Left ventricle myocardium inferior (tissue), 1 donor: Measurements from ENCODE around the gene MAPK8. TPM values are rescaled to one million over a fixed set of nuclear protein-coding genes. Genes with fewer than 3 reads are reported as not detected.

Experiments
- DNase-seq: peaks from one replicate; pipeline ENCODE4 v3.0.0-alpha.2; 2020
- H3K27ac ChIP-seq: fragments of 200-600 bp; replicated peaks from 2 replicates; pipeline ENCODE4 v1.8.0; 2021
- H3K27me3 ChIP-seq: fragments of 200-600 bp; 2 replicates; pipeline ENCODE4 v1.8.0; 2021; ENCODE audit warnings: low read depth
- H3K36me3 ChIP-seq: fragments of 200-600 bp; 2 replicates; pipeline ENCODE4 v1.8.0; 2021
- H3K4me1 ChIP-seq: fragments of 200-600 bp; 2 replicates; pipeline ENCODE4 v1.8.0; 2021
- H3K4me3 ChIP-seq: fragments of 200-600 bp; 2 replicates; pipeline ENCODE4 v1.8.0; 2021; ENCODE audit warnings: mild to moderate bottlenecking, moderate library complexity
- H3K9me3 ChIP-seq: fragments of 200-600 bp; replicated peaks from 2 replicates; pipeline ENCODE4 v1.8.0; 2021
- CTCF ChIP-seq: fragments of 200-600 bp; IDR thresholded peaks from 2 replicates; pipeline ENCODE4 v1.8.0; 2021; ENCODE audit warnings: antibody characterized with exemption, mild to moderate bottlenecking, borderline replicate concordance
- intact Hi-C: fragments of 100-400 bp; cut with micrococcal nuclease; formaldehyde crosslinking; loops from one replicate; pipeline ENCODE4 v1.11.0; 2022
- total RNA-seq: library from RNA; stranded (reverse); fragmentation: NEBNext Ultra II Directional; extraction: Animal tissue kit (Norgen Biotek cat#: 25700); gene quantifications from one replicate; pipeline ENCODE4 v1.2.1, GENCODE V29; 2021
- donor health status: DM: no; HTN: yes; CAD: no; lungs with severe emphysema.

The MAPK8 gene
- total RNA-seq, 1 donor from 2014 or later, result 32.7 TPM

GRCh38 chr10:48400129-48400849 is 93.8 kb downstream of the MAPK8 start:
- Histone ChIP-seq H3K27me3 (no peaks in the 10 kb centered on the region), H3K4me1 (peaks cover 22% of the 10 kb centered on the region), H3K36me3 (no peaks in the 10 kb centered on the region), H3K27ac (no peak overlapping the region), H3K4me3 (no peak overlapping the region), H3K9me3 (no peaks in the 10 kb centered on the region)
- no peak for DNase-seq
- no peak for TF ChIP-seq CTCF
- intact Hi-C loops, result no loop called here

GRCh38 chr10:48400850-48401220 is 94.4 kb downstream of the MAPK8 start:
- DNase-seq, result no peak
- no peak for TF ChIP-seq CTCF
- Histone ChIP-seq H3K9me3 (no peaks in the 10 kb centered on the region), H3K36me3 (no peaks in the 10 kb centered on the region), H3K27me3 (no peaks in the 10 kb centered on the region), H3K4me1 (peaks cover 22% of the 10 kb centered on the region), H3K4me3 (no peak overlapping the region), H3K27ac (no peak overlapping the region)
- intact Hi-C loops, result no loop called here

DNA sequence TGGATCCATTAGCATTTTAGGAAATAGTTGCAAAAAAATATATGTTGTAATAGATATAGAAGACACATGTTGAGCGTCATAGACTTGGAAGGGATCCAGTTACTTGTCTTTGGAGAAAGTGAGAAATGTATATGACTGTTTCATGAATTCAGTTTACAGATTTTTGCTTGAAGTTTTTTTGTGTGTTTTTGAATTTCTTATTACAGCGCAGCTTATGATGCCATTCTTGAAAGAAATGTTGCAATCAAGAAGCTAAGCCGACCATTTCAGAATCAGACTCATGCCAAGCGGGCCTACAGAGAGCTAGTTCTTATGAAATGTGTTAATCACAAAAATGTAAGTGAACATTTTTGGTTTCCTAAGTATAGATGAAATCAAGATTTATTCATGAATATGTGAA is 98.2 kb downstream of the MAPK8 start:
- Histone ChIP-seq H3K4me3 (no peak overlapping the region), H3K36me3 (peaks cover under 1% of the 10 kb centered on the region), H3K4me1 (peaks cover 9% of the 10 kb centered on the region), H3K27me3 (no peaks in the 10 kb centered on the region), H3K27ac (no peak overlapping the region), H3K9me3 (no peaks in the 10 kb centered on the region)
- no peak for DNase-seq
- no peak for TF ChIP-seq CTCF
- intact Hi-C loops, result no loop called here

DNA sequence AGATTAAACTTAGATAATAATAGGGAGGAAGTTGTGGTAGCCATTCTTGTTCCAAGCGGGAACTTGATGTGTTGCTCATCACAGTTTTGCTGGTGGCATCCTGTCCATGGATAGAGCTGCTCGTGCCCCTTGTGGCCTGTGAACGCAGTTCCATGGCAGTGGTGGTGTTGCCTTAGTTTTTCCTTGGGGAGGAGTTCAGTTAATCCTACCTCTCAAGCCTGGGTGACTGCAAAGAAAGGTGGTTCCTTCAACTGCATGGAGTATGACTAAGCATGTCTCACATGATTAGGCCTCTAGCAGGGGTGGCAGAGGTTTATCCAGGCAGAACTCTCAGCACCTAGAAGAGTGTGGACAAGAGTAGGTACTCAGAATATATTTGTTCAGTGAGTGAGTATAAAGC is 99.7 kb downstream of the MAPK8 start:
- no peak for TF ChIP-seq CTCF
- Histone ChIP-seq H3K9me3 (no peaks in the 10 kb centered on the region), H3K36me3 (peaks cover 16% of the 10 kb centered on the region), H3K27me3 (no peaks in the 10 kb centered on the region), H3K4me1 (no peaks in the 10 kb centered on the region), H3K27ac (no peak overlapping the region), H3K4me3 (no peak overlapping the region)
- no peak for DNase-seq
- intact Hi-C loops, result no loop called here

GRCh38 chr10:48406658-48407057 is 100.2 kb downstream of the MAPK8 start:
- Histone ChIP-seq H3K9me3 (no peaks in the 10 kb centered on the region), H3K27me3 (no peaks in the 10 kb centered on the region), H3K4me1 (no peaks in the 10 kb centered on the region), H3K4me3 (no peak overlapping the region), H3K27ac (no peak overlapping the region), H3K36me3 (peaks cover 20% of the 10 kb centered on the region)
- no peak for DNase-seq
- intact Hi-C loops, result no loop called here
- TF ChIP-seq CTCF, result no peak
